HFFc6 (cell line): ENCODE measurements around the gene IQCK. TPM values are rescaled to one million over a fixed set of nuclear protein-coding genes. Genes with fewer than 3 reads are reported as not detected.
"Not testable (repeated sequence)": the region's sequence is repeated elsewhere in the genome, so short reads cannot be mapped to it uniquely, and the experiment has no call there.

Experiments
- DNase-seq: peaks from one replicate; pipeline ENCODE4 v3.0.0-alpha.2; 2018
- H3K27ac Mint-ChIP-seq: 2 replicates; pipeline ENCODE4 v1.8.0; 2020; ENCODE audit warnings: mild to moderate bottlenecking, mixed read lengths
- H3K27me3 Mint-ChIP-seq: 2 replicates; pipeline ENCODE4 v1.8.0; 2021; ENCODE audit warnings: mild to moderate bottlenecking, moderate library complexity, mixed read lengths; ENCODE audit not compliant: insufficient read depth
- H3K36me3 Mint-ChIP-seq: 2 replicates; pipeline ENCODE4 v1.8.0; 2021; ENCODE audit warnings: low read depth, mixed read lengths
- H3K4me1 Mint-ChIP-seq: 2 replicates; pipeline ENCODE4 v1.8.0; 2020; ENCODE audit warnings: low read depth, mixed read lengths
- H3K4me3 Mint-ChIP-seq: 2 replicates; pipeline ENCODE4 v1.8.0; 2020; ENCODE audit warnings: mild to moderate bottlenecking, moderate library complexity, mixed read lengths
- H3K9me3 Mint-ChIP-seq: 2 replicates; pipeline ENCODE4 v1.8.0; 2020; ENCODE audit warnings: mild to moderate bottlenecking, mixed read lengths
- long read RNA-seq: library from polyadenylated mRNA; unstranded; transcript quantifications from one replicate; pipeline ENCODE4 v2.0.0, GENCODE V29; 2019
- total RNA-seq, 6 experiments: library from RNA; stranded (reverse); fragmentation: NEBNext Ultra II Directional; extraction: Animal tissue kit (Norgen Biotek cat#: 25700); gene quantifications; 2 replicates in 1 of 6; 3 replicates in 5 of 6; pipeline ENCODE4 v1.2.3, GENCODE V29; 2021
- TF ChIP-seq, protein P1 (sequence below): fragments of 200-600 bp; sonication (generic); IDR thresholded peaks from 2 replicates; pipeline ENCODE4 v1.5.0; 2021; ENCODE audit warnings: antibody characterized with exemption, mild to moderate bottlenecking

The IQCK gene, protein sequence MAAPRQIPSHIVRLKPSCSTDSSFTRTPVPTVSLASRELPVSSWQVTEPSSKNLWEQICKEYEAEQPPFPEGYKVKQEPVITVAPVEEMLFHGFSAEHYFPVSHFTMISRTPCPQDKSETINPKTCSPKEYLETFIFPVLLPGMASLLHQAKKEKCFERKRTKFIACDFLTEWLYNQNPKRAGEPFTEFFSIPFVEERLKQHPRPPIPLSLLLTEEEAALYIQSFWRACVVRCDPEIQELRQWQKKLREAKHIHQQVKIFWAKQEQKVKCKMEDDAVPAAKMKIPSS
- total RNA-seq: 1 to 10 TPM; 2.2 to 5.0 (median 2.8) TPM
- long read RNA-seq, partial matches to known transcripts: 6 of 6 reads
- long read RNA-seq, other reads (novel, unspliced or antisense): 0 of 6 reads

DNA sequence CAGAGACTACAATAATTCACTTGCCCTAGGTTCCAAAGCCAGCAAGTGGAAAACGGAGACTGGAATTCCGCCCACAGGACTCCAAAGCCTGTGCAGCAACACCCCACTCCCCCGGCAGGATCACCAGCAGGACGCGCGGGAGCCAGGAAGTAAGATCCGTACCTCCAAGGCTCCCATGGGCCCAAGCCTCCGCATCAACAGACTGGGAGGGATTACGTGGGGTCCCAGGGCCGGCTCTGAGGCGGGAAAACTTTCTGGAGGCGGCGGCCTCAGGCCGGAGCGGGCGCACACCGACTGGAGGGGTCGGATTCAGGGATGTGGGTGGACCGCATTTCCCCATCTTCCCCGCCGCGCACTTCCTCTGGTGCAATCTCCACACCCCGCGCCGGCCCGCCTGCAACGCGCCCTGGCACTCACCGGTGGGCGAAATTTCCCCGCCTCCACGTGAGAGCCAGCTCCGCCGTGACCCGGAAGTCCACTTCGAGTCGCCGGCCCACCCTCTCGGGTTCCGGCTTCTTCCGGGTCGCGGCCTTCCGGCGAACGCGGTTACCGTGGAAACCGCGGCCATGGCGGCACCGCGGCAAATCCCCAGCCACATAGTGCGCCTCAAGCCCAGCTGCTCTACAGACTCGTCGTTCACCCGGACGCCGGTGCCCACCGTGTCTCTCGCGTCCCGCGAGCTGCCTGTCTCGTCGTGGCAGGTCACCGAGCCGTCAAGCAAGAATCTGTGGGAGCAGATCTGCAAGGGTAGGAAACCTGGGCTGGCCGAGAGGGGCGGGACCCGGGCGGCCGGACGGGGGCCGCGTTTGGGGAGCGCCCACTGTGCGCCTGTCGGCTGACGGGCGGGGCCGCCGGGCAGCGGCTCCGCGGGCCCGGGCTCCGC lies at the start of gene IQCK, which contains the start of gene KNOP1:
TSS of gene IQCK (plus strand) at position 531 of the 883 bp plus-strand sequence. CDS start at position 567, 36 bp downstream.
TSS of gene KNOP1 (minus strand) at position 487 of the 883 bp plus-strand sequence. CDS start 3,192 bp downstream, outside the sequence.
- DNase-seq: peak; percentile 81
- Mint-ChIP-seq H3K36me3 (peaks cover 16% of the 10 kb centered on the region), H3K27me3 (no peaks in the 10 kb centered on the region; the same call in 1 of the 2 replicates), H3K4me1 (peaks cover 20% of the 10 kb centered on the region), H3K4me3 (peak within 1 kb of the TSS; percentile 97), H3K27ac (peak within 1 kb of the TSS; percentile 87), H3K9me3 (no peaks in the 10 kb centered on the region)
- TF ChIP-seq, protein P1, sequence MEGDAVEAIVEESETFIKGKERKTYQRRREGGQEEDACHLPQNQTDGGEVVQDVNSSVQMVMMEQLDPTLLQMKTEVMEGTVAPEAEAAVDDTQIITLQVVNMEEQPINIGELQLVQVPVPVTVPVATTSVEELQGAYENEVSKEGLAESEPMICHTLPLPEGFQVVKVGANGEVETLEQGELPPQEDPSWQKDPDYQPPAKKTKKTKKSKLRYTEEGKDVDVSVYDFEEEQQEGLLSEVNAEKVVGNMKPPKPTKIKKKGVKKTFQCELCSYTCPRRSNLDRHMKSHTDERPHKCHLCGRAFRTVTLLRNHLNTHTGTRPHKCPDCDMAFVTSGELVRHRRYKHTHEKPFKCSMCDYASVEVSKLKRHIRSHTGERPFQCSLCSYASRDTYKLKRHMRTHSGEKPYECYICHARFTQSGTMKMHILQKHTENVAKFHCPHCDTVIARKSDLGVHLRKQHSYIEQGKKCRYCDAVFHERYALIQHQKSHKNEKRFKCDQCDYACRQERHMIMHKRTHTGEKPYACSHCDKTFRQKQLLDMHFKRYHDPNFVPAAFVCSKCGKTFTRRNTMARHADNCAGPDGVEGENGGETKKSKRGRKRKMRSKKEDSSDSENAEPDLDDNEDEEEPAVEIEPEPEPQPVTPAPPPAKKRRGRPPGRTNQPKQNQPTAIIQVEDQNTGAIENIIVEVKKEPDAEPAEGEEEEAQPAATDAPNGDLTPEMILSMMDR: peak; percentile 13; the same call in 1 of the 2 replicates

DNA sequence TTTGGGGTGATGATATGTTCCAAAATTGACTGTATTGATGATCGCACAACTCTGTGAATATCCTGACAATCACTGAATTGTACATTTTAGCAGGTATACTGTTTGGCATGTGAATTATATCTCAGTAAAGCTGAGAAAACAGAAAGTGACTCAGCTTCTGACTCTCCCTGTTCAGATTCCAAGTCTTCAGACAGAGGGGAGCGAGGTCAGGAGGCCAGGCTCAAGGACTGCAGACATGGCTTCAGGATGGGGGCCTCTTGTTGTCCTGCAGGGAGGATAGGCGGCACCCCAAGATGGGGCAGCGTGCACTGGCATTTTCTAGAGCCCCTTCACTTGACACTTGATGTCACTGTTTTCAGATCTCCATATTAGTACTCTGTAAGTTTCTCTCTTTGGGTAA lies 45.7 kb upstream of the IQCK start:
- peaks cover 32% of the 10 kb centered on the region for H3K36me3 Mint-ChIP-seq
- H3K4me1 Mint-ChIP-seq: peaks cover 8% of the 10 kb centered on the region
- DNase-seq: no peak
- H3K9me3 Mint-ChIP-seq: no peaks in the 10 kb centered on the region
- no peak overlapping the region for H3K27ac Mint-ChIP-seq
- TF ChIP-seq, protein P1: no peak
- no peaks in the 10 kb centered on the region for H3K27me3 Mint-ChIP-seq
- no peak overlapping the region for H3K4me3 Mint-ChIP-seq

DNA sequence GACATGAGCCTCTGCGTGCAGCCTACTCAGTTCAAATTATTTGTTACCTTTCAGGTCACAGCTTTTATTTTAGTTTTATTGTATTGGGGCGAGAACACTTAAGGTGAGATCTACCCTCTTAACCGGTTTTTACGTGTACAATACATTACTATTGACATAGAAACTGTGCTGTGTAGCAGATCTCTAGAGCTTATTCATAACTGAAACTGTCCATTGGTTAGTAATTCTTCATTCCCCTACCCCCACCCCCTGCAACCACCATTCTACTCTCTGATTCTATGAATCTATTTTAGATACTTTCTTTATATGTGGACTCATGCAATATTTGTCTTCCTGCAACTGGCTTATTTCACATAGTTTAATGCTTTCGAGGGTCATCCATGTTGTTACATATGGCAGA lies 43.6 kb upstream of the IQCK start:
- TF ChIP-seq, protein P1: no peak
- H3K4me3 Mint-ChIP-seq: no peak overlapping the region
- no peaks in the 10 kb centered on the region for H3K27me3 Mint-ChIP-seq
- H3K9me3 Mint-ChIP-seq: no peaks in the 10 kb centered on the region
- peaks cover 19% of the 10 kb centered on the region for H3K36me3 Mint-ChIP-seq
- H3K4me1 Mint-ChIP-seq: peaks cover 8% of the 10 kb centered on the region
- H3K27ac Mint-ChIP-seq: no peak overlapping the region
- no peak for DNase-seq

DNA sequence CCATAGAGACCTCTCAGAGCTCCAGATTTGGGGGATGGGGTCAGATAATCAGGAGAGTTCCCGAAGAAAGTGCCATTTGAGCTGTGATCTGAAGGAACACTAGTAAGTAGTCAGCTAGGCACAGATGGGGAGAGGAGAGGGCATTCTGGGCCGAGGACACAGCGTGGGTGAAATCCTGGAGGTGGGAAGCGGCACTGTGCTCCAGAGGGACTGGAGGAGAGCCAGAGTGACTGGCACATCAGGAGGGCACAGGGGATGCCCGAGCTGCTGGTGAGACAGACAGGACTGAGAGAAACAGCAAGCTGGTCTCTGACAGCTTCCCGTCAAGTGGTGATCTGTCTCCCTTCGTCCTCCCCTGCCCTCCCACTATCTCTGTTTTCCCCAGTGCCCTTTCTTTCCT lies 40.7 kb upstream of the IQCK start:
- TF ChIP-seq, protein P1: no peak
- Mint-ChIP-seq H3K27ac (no peak overlapping the region), H3K4me3 (no peak overlapping the region), H3K9me3 (no peaks in the 10 kb centered on the region), H3K36me3 (peaks cover 19% of the 10 kb centered on the region), H3K27me3 (no peaks in the 10 kb centered on the region; the same call in 1 of the 2 replicates), H3K4me1 (peaks cover 4% of the 10 kb centered on the region)
- no peak for DNase-seq

DNA sequence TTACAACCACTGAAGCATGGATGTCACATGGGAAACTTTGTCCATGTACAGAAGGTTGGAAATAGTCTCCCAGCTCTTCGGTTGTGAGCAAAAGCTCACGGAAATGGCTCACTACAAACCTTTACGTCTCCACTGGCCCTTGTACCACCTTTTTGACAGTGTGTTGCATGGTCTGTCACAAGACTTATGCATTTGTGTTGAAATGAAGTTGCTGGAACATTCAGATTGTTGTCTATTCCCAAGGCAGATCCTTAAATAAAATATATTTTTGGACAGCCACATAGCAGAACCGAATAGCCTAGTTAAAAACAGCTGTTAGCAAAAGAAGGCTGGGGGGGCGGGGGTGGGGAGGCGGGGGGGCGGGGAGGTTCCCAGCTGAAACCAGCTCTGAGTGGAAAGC lies 39.3 kb upstream of the IQCK start:
- Mint-ChIP-seq H3K4me1 (no peaks in the 10 kb centered on the region), H3K27me3 (no peaks in the 10 kb centered on the region; the same call in 1 of the 2 replicates), H3K9me3 (no peaks in the 10 kb centered on the region), H3K4me3 (no peak overlapping the region), H3K27ac (no peak overlapping the region), H3K36me3 (peaks cover 31% of the 10 kb centered on the region)
- DNase-seq: no peak
- TF ChIP-seq, protein P1: no peak

DNA sequence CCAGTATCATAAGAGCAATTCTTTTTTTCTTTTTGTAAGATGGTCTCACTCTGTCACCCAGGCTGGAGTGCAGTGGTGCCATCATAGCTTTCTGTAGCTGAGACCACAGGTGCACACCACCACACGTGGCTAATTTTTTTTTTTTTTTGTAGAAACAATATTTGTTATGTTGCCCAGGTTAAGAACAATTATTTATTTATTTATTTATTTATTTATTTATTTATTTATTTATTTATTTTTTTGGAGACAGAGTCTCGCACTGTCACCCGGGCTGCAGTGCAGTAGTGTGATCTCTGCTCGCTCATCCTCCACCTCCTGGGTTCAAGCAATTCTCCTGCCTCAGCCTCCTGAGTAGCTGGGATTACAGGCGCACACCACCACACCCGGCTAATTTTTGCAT lies 38.8 kb upstream of the IQCK start:
- not testable (repeated sequence) for H3K27ac Mint-ChIP-seq, H3K4me3 Mint-ChIP-seq, H3K27me3 Mint-ChIP-seq, DNase-seq, H3K4me1 Mint-ChIP-seq, H3K9me3 Mint-ChIP-seq
- peaks cover 34% of the 10 kb centered on the region for H3K36me3 Mint-ChIP-seq
